HepG2 (cell line): ENCODE data around the gene FBXO9. TPM values are rescaled to one million over a fixed set of nuclear protein-coding genes. Genes with fewer than 3 reads are reported as not detected.

Experiments used
- ELF3 ChIP-seq: IDR thresholded peaks from 2 replicates; pipeline ENCODE4 v1.6.1; 2016; ENCODE audit warnings: missing genetic modification reagents, missing compliant biosample characterization
- ELF4 ChIP-seq: sonication (generic); formaldehyde crosslinking; IDR thresholded peaks from 2 replicates; pipeline ENCODE4 v1.5.0; 2020; ENCODE audit warnings: missing genetic modification reagents, mild to moderate bottlenecking, moderate library complexity, borderline replicate concordance
- ETV5 ChIP-seq: IDR thresholded peaks from 2 replicates; pipeline ENCODE4 v1.6.1; 2018; ENCODE audit warnings: missing biosample characterization, missing genetic modification reagents, inconsistent platforms, borderline replicate concordance
- GMEB1 ChIP-seq: sonication (generic); formaldehyde crosslinking; IDR thresholded peaks from 2 replicates; pipeline ENCODE4 v1.5.1; 2020; ENCODE audit warnings: missing genetic modification reagents, mild to moderate bottlenecking, borderline replicate concordance
- HES4 ChIP-seq: sonication (generic); formaldehyde crosslinking; IDR thresholded peaks from 2 replicates; pipeline ENCODE4 v1.9.0; 2021; ENCODE audit warnings: mild to moderate bottlenecking, missing genetic modification reagents, borderline replicate concordance
- JARID2 ChIP-seq: sonication (generic); formaldehyde crosslinking; IDR thresholded peaks from 2 replicates; pipeline ENCODE4 v1.8.1; 2023; ENCODE audit warnings: missing genetic modification reagents, inconsistent platforms; ENCODE audit not compliant: insufficient replicate concordance
- MEF2D ChIP-seq: sonication (generic); formaldehyde crosslinking; IDR thresholded peaks from 2 replicates; pipeline ENCODE4 v1.5.1; 2020; ENCODE audit warnings: mild to moderate bottlenecking, missing genetic modification reagents
- MIXL1 ChIP-seq: IDR thresholded peaks from 2 replicates; pipeline ENCODE4 v1.6.1; 2016
- NFYB ChIP-seq: sonication (generic); formaldehyde crosslinking; IDR thresholded peaks from 2 replicates; pipeline ENCODE4 v1.4.0; 2020; ENCODE audit warnings: missing genetic modification reagents
- POLR2A ChIP-seq, 2 experiments: IDR thresholded peaks; 2 replicates each; pipeline ENCODE4 v1.6.1; 2011; ENCODE audit warnings: low read depth in 2 of 2, low read length in 2 of 2, mild to moderate bottlenecking in 1 of 2, moderate library complexity in 1 of 2; ENCODE audit not compliant: insufficient read depth in 1 of 2
- REPIN1 ChIP-seq: sonication (generic); formaldehyde crosslinking; IDR thresholded peaks from 2 replicates; pipeline ENCODE4 v1.8.0; 2022; ENCODE audit warnings: missing genetic modification reagents, low read depth, mild to moderate bottlenecking, borderline replicate concordance
- RERE ChIP-seq: IDR thresholded peaks from 2 replicates; pipeline ENCODE4 v1.6.1; 2016; ENCODE audit warnings: low read depth, missing genetic modification reagents, missing compliant biosample characterization
- ZBTB42 ChIP-seq: sonication (generic); formaldehyde crosslinking; IDR thresholded peaks from 2 replicates; pipeline ENCODE4 v1.5.0; 2020; ENCODE audit warnings: mild to moderate bottlenecking, missing genetic modification reagents
- ZNF331 ChIP-seq: sonication (generic); formaldehyde crosslinking; IDR thresholded peaks from 2 replicates; pipeline ENCODE4 v1.4.0; 2020; ENCODE audit warnings: missing genetic modification reagents
- ZNF333 ChIP-seq: sonication (generic); formaldehyde crosslinking; IDR thresholded peaks from 2 replicates; pipeline ENCODE4 v1.4.0; 2020; ENCODE audit warnings: mild to moderate bottlenecking, missing genetic modification reagents, borderline replicate concordance
- ZNF441 ChIP-seq: sonication (generic); formaldehyde crosslinking; IDR thresholded peaks from 2 replicates; pipeline ENCODE4 v1.7.0; 2021; ENCODE audit warnings: missing genetic modification reagents, borderline replicate concordance
- ZNF773 ChIP-seq: sonication (generic); formaldehyde crosslinking; IDR thresholded peaks from 2 replicates; pipeline ENCODE4 v1.4.0; 2020; ENCODE audit warnings: missing genetic modification reagents, borderline replicate concordance
- ZNF878 ChIP-seq: sonication (generic); formaldehyde crosslinking; IDR thresholded peaks from 2 replicates; pipeline ENCODE4 v1.8.1; 2023; ENCODE audit warnings: mild to moderate bottlenecking, missing genetic modification reagents, moderate library complexity
- ZSCAN12 ChIP-seq: sonication (generic); formaldehyde crosslinking; IDR thresholded peaks from 2 replicates; pipeline ENCODE4 v1.9.0; 2021; ENCODE audit warnings: mild to moderate bottlenecking, missing genetic modification reagents
- ZSCAN31 ChIP-seq: sonication (generic); formaldehyde crosslinking; IDR thresholded peaks from 2 replicates; pipeline ENCODE4 v1.5.0; 2020; ENCODE audit warnings: low read depth, mild to moderate bottlenecking, missing genetic modification reagents
- polyA plus RNA-seq, 8 experiments: library from polyadenylated mRNA; depleted of rRNA in 3 of 8; stranded (reverse) in 7 of 8; unstranded in 1 of 8; fragments of >200 nt; fragmentation: Illumina TruSeq in 4 of 8; extraction: Trizol in 4 of 8; gene quantifications; 2 replicates each; pipeline versions ENCODE4 v1.2.1 to v1.2.3, GENCODE V29; 2011 to 2016; ENCODE audit warnings: low read depth in 4 of 8, missing spikeins in 1 of 8, mixed read lengths in 1 of 8; ENCODE audit not compliant: insufficient read depth in 1 of 8
- total RNA-seq, 5 experiments: library from RNA; depleted of rRNA; stranded (reverse); fragments of >200 nt; fragmentation: Illumina TruSeq; extraction: Trizol; gene quantifications; 2 replicates each; pipeline ENCODE4 v1.2.3, GENCODE V29; 2016; ENCODE audit warnings: low read depth in 1 of 5
- TF ChIP-seq, protein P1 (sequence below): sonication (generic); formaldehyde crosslinking; IDR thresholded peaks from 2 replicates; pipeline ENCODE4 v1.5.1; 2020; ENCODE audit warnings: missing genetic modification reagents, mild to moderate bottlenecking, borderline replicate concordance

The FBXO9 gene
- total and polyA plus RNA-seq, 2 of the 13 experiments (the other 11 are each of a cell fraction or from before 2014, with no cell fraction given) = 64.3 to 98.4 TPM

GRCh38 chr6:53064726-53065265 lies 408 bp upstream of the FBXO9 start (continued):
- TF ChIP-seq ZBTB42 (CRISPR knock-in tag) = 0 out of 2 replicates have a peak, but pooled peaks have one; percentile 1
- 0 out of 2 replicates have a peak, but pooled peaks have one; percentile 5 for TF ChIP-seq ZNF331 (CRISPR knock-in tag)
- TF ChIP-seq POLR2A (IDR thresholded peaks at IDR 0.05; ENCODE audit: insufficient read depth in 1 of 2, low read depth in 2 of 2, low read length in 2 of 2) = peak in 1 of 2 experiments; percentile 39; a peak in 1 of 4 replicates
- TF ChIP-seq NFYB (CRISPR knock-in tag) = peak; percentile 58
- TF ChIP-seq REPIN1 (CRISPR knock-in tag) = 0 out of 2 replicates have a peak, but pooled peaks have one; percentile 59
- TF ChIP-seq, protein P1, sequence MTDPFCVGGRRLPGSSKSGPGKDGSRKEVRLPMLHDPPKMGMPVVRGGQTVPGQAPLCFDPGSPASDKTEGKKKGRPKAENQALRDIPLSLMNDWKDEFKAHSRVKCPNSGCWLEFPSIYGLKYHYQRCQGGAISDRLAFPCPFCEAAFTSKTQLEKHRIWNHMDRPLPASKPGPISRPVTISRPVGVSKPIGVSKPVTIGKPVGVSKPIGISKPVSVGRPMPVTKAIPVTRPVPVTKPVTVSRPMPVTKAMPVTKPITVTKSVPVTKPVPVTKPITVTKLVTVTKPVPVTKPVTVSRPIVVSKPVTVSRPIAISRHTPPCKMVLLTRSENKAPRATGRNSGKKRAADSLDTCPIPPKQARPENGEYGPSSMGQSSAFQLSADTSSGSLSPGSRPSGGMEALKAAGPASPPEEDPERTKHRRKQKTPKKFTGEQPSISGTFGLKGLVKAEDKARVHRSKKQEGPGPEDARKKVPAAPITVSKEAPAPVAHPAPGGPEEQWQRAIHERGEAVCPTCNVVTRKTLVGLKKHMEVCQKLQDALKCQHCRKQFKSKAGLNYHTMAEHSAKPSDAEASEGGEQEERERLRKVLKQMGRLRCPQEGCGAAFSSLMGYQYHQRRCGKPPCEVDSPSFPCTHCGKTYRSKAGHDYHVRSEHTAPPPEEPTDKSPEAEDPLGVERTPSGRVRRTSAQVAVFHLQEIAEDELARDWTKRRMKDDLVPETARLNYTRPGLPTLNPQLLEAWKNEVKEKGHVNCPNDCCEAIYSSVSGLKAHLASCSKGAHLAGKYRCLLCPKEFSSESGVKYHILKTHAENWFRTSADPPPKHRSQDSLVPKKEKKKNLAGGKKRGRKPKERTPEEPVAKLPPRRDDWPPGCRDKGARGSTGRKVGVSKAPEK (CRISPR knock-in tag) = no peak
- TF ChIP-seq MIXL1 (CRISPR knock-in tag) = no peak; the same call in 1 of the 2 replicates
- TF ChIP-seq ZSCAN12 (CRISPR knock-in tag) = 0 out of 2 replicates have a peak, but pooled peaks have one; percentile 2
- no peak for TF ChIP-seq RERE (CRISPR knock-in tag)
- 0 out of 2 replicates have a peak, but pooled peaks have one; percentile 51 for TF ChIP-seq ZNF441
- TF ChIP-seq ZNF333 (CRISPR knock-in tag) = no peak
- TF ChIP-seq ELF3 (CRISPR knock-in tag) = peak; percentile 59
- TF ChIP-seq JARID2 (CRISPR knock-in tag) = peak; percentile 5
- TF ChIP-seq HES4 (CRISPR knock-in tag) = no peak
- no peak for TF ChIP-seq ZNF878
- TF ChIP-seq ELF4 = peak; percentile 93
- TF ChIP-seq ZNF773 (CRISPR knock-in tag) = no peak
- TF ChIP-seq GMEB1 (CRISPR knock-in tag) = peak; percentile 91
- TF ChIP-seq MEF2D (CRISPR knock-in tag) = no peak
- TF ChIP-seq ZSCAN31 (CRISPR knock-in tag) = no peak; the same call in 1 of the 2 replicates
- peak; percentile 77; the same call in 1 of the 2 replicates for TF ChIP-seq ETV5 (CRISPR knock-in tag)
